Esophagus (tissue), 2 donors: Measurements from ENCODE around the gene ICAM5. TPM values are rescaled to one million over a fixed set of nuclear protein-coding genes. Genes with fewer than 3 reads are reported as not detected.

Source experiments
- H3K27ac ChIP-seq, 2 donors: one replicate each; pipeline ENCODE4 v1.5.1; 2013; ENCODE audit warnings: low read depth in 2 of 2, mild to moderate bottlenecking in 2 of 2, inconsistent platforms in 1 of 2, low read length in 1 of 2, moderate library complexity in 1 of 2
- H3K27me3 ChIP-seq, 2 donors: one replicate each; pipeline ENCODE4 v1.6.1; 2013; ENCODE audit warnings: low read length in 2 of 2, control low read depth in 1 of 2, mild to moderate bottlenecking in 1 of 2; ENCODE audit not compliant: insufficient read depth in 2 of 2, control insufficient read depth in 1 of 2
- H3K36me3 ChIP-seq, 2 donors: one replicate each; pipeline ENCODE4 v1.6.1; 2013; ENCODE audit warnings: low read length in 1 of 2; ENCODE audit not compliant: control insufficient read depth in 2 of 2, insufficient read depth in 2 of 2
- H3K4me1 ChIP-seq, 2 donors: one replicate each; pipeline ENCODE4 v1.6.1; 2013; ENCODE audit warnings: low read length in 1 of 2; ENCODE audit not compliant: control insufficient read depth in 2 of 2, insufficient read depth in 2 of 2
- H3K4me3 ChIP-seq, 2 donors: one replicate each; pipeline ENCODE4 v1.5.1; 2013; ENCODE audit warnings: low read length in 2 of 2, mild to moderate bottlenecking in 2 of 2, low read depth in 1 of 2, moderate library complexity in 1 of 2
- H3K9me3 ChIP-seq, 2 donors: one replicate each; pipeline ENCODE4 v1.6.1; 2013; ENCODE audit warnings: mild to moderate bottlenecking in 2 of 2, low read depth in 1 of 2, low read length in 1 of 2, moderate library complexity in 1 of 2; ENCODE audit not compliant: control insufficient read depth in 2 of 2, insufficient read depth in 1 of 2
- WGBS, 2 donors: extraction: QIAGEN DNeasy Blood & Tissue Kit; methylation state at CpG; one replicate each; pipeline ENCODE4 v1.1.7; 2013; 5-methylcytosine and 5-hydroxymethylcytosine counted together
- polyA plus RNA-seq, 2 donors: library from polyadenylated mRNA; stranded (reverse); fragments of 200-250 nt; gene quantifications; one replicate each; pipeline ENCODE4 v1.2.3, GENCODE V29; 2013
- donor health status: healthy with polysubstance abuse.
- donor health status: Bipolar disorder and iron deficiency.

ICAM5 gene
- polyA plus RNA-seq, 2 donors: 0.27 to 0.45 TPM

- peaks cover 0 to 18% of the 10 kb centered on the region in 2 donors for H3K9me3 ChIP-seq
- H3K4me1 ChIP-seq: peaks cover 23 to 56% of the 10 kb centered on the region in 2 donors
- H3K27ac ChIP-seq: no peak overlapping the region
- H3K36me3 ChIP-seq: no peaks in the 10 kb centered on the region
- peak overlapping the region; percentile 5 to 10 for H3K4me3 ChIP-seq
- 1 to 2% methylated on average over 30 of the region's 30 CpGs for WGBS, 2 donors
- H3K27me3 ChIP-seq: peaks cover 0 to 25% of the 10 kb centered on the region in 2 donors
These were observed 664 bp downstream of the ICAM5 start for GRCh38 chr19:10290357-10290875.

- peaks cover 23 to 59% of the 10 kb centered on the region in 2 donors for H3K4me1 ChIP-seq
- H3K36me3 ChIP-seq: no peaks in the 10 kb centered on the region
- no peak overlapping the region for H3K27ac ChIP-seq
- H3K4me3 ChIP-seq: peak overlapping the region; percentile 12 to 31
- peaks cover 0 to 18% of the 10 kb centered on the region in 2 donors for H3K9me3 ChIP-seq
- 1% methylated on average over 56 to 57 of the region's 57 CpGs for WGBS, 2 donors
- peaks cover 0 to 25% of the 10 kb centered on the region in 2 donors for H3K27me3 ChIP-seq
These were observed 1.3 kb downstream of the ICAM5 start for GRCh38 chr19:10290876-10291553.

GRCh38 chr19:10291554-10292205 lies 1.9 kb downstream of the ICAM5 start:
- H3K4me3 ChIP-seq: peak overlapping the region; percentile 17 to 31
- H3K27me3 ChIP-seq: peaks cover 0 to 25% of the 10 kb centered on the region in 2 donors
- H3K9me3 ChIP-seq: peaks cover 0 to 18% of the 10 kb centered on the region in 2 donors
- H3K36me3 ChIP-seq: no peaks in the 10 kb centered on the region
- H3K4me1 ChIP-seq: peaks cover 23 to 63% of the 10 kb centered on the region in 2 donors
- no peak overlapping the region for H3K27ac ChIP-seq
- 1 to 2% methylated on average over 49 of the region's 49 CpGs for WGBS, 2 donors

- peaks cover 0 to 18% of the 10 kb centered on the region in 2 donors for H3K9me3 ChIP-seq
- H3K4me3 ChIP-seq: peak overlapping the region; percentile 17 to 31
- peaks cover 0 to 25% of the 10 kb centered on the region in 2 donors for H3K27me3 ChIP-seq
- no peaks in the 10 kb centered on the region for H3K36me3 ChIP-seq
- 1 to 2% methylated on average over 42 to 45 of the region's 45 CpGs for WGBS, 2 donors
- H3K27ac ChIP-seq: no peak overlapping the region
- peaks cover 23 to 60% of the 10 kb centered on the region in 2 donors for H3K4me1 ChIP-seq
These were observed 2.5 kb downstream of the ICAM5 start for GRCh38 chr19:10292206-10292788.

- Histone ChIP-seq H3K27me3 (peaks cover 0 to 25% of the 10 kb centered on the region in 2 donors), H3K4me3 (peak overlapping the region; percentile 9 to 17), H3K9me3 (peaks cover 0 to 18% of the 10 kb centered on the region in 2 donors), H3K36me3 (no peaks in the 10 kb centered on the region), H3K4me1 (peaks cover 19 to 56% of the 10 kb centered on the region in 2 donors), H3K27ac (no peak overlapping the region)
- 12 to 15% methylated on average over 56 of the region's 56 CpGs for WGBS, 2 donors
These were observed 3.3 kb downstream of the ICAM5 start for GRCh38 chr19:10292789-10293636.

- H3K9me3 ChIP-seq: peaks cover 0 to 18% of the 10 kb centered on the region in 2 donors
- H3K36me3 ChIP-seq: no peaks in the 10 kb centered on the region
- 17 to 20% methylated on average over 49 of the region's 49 CpGs for WGBS, 2 donors
- no peak overlapping the region for H3K4me3 ChIP-seq
- H3K27me3 ChIP-seq: peaks cover 0 to 20% of the 10 kb centered on the region in 2 donors
- peaks cover 19 to 54% of the 10 kb centered on the region in 2 donors for H3K4me1 ChIP-seq
- H3K27ac ChIP-seq: no peak overlapping the region
These were observed 4.0 kb downstream of the ICAM5 start for GRCh38 chr19:10293637-10294367.

- Histone ChIP-seq H3K9me3 (peaks cover 0 to 15% of the 10 kb centered on the region in 2 donors), H3K4me1 (peaks cover 15 to 49% of the 10 kb centered on the region in 2 donors), H3K36me3 (no peaks in the 10 kb centered on the region)
These were observed 4.6 kb downstream of the ICAM5 start for GRCh38 chr19:10294368-10294697.

GRCh38 chr19:10295305-10295846 lies 5.6 kb downstream of the ICAM5 start:
- no peaks in the 10 kb centered on the region for H3K36me3 ChIP-seq
- no peak overlapping the region for H3K27ac ChIP-seq
- peaks cover 6 to 42% of the 10 kb centered on the region in 2 donors for H3K4me1 ChIP-seq
- peaks cover 0 to 10% of the 10 kb centered on the region in 2 donors for H3K27me3 ChIP-seq
- WGBS, 2 donors: 2 to 4% methylated on average over 48 of the region's 48 CpGs
- H3K9me3 ChIP-seq: peaks cover 0 to 14% of the 10 kb centered on the region in 2 donors
- peak overlapping the region; percentile 13 to 28 for H3K4me3 ChIP-seq

More at GRCh38 chr19:10294368-10294697, 4.6 kb downstream of the ICAM5 start:
- Histone ChIP-seq H3K27me3 (peaks cover 0 to 15% of the 10 kb centered on the region in 2 donors), H3K4me3 (no peak overlapping the region), H3K27ac (no peak overlapping the region)
- 10 to 13% methylated on average over 25 of the region's 25 CpGs for WGBS, 2 donors
